RWPE1 (cell line): ENCODE results near the gene OR5H2.

Experiments
- CTCF ChIA-PET: fragments of 350-600 bp; sonication (Branson Sonifier 250); formaldehyde crosslinking; extraction: SDS; loops from one replicate; lab custom pipeline; 2021; lab: Yijun Ruan, JAX
- POLR2A ChIA-PET: fragments of 400-600 bp; formaldehyde crosslinking; extraction: SDS; loops from one replicate; lab custom pipeline; 2020; ENCODE audit warnings: antibody characterized with exemption; ENCODE audit not compliant: low non-redundant PET; lab: Yijun Ruan, JAX
- DNase-seq: peaks from one replicate; pipeline ENCODE4 v3.0.0; 2012; ENCODE audit warnings: low spot score
- H3K27ac ChIP-seq: fragments of 450-650 bp; 2 replicates; pipeline ENCODE4 v1.5.1; 2017
- TF ChIP-seq, protein P1 (sequence below): fragments of 450-650 bp; conservative IDR thresholded peaks from 2 replicates; pipeline ENCODE4 v1.5.1; 2017; ENCODE audit warnings: low read depth, mild to moderate bottlenecking

OR5H2 gene

DNA sequence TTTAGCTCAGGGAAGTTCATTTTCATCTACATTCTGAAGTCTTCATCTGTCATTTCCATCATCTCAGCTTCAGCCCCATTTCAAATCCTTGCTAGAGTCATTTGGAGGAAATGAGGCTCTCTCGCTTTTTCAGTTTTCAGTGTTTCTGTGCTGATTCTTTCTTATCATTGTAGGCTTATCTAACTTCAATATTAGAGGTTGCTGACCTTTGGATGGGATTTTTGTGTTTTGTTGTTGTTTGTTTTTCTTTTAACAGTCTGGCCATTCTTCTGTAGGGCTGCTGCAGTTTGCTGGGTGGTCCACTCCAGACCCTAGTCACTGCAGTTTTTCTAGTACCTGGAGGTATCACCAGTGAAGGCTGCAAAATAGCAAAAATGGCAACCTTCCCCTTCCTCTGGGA lies 8.6 kb downstream of the OR5H2 start:
- CTCF ChIA-PET, result no interaction called here
- POLR2A ChIA-PET, result no interaction called here

DNA sequence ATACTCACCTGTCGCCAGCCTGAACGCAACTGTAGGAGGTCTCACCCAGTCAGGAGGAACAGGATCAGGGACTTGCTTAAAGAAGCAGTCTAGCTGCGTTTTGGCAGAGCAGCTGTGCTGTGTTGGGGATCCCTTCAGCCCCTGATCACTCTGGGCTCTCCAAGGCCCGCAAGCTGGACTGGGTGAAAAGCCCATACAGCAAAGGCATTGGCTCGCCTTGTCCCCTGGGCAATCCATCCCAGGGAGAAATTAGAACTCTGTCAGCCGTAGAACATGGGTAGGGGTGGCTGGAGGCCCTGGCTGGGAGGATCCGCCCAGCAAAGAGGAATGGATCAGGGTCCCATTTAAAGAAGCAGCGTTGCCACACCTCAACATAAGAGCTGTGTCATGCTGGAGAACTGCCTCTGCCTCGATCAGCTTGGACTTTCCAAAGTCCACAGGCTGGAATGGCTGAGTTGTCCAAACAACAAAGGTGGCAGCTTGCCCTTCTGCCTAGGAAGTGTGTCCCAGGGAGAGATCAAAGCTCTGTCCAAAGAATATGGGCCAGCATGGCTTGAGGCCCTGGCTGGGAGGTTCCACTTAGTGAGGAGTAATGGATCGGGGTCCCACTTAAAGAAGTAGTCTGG lies 9.1 kb downstream of the OR5H2 start:
- ChIA-PET CTCF (no interaction called here), POLR2A (no interaction called here)
- no peak overlapping the region for H3K27ac ChIP-seq
- TF ChIP-seq, protein P1, sequence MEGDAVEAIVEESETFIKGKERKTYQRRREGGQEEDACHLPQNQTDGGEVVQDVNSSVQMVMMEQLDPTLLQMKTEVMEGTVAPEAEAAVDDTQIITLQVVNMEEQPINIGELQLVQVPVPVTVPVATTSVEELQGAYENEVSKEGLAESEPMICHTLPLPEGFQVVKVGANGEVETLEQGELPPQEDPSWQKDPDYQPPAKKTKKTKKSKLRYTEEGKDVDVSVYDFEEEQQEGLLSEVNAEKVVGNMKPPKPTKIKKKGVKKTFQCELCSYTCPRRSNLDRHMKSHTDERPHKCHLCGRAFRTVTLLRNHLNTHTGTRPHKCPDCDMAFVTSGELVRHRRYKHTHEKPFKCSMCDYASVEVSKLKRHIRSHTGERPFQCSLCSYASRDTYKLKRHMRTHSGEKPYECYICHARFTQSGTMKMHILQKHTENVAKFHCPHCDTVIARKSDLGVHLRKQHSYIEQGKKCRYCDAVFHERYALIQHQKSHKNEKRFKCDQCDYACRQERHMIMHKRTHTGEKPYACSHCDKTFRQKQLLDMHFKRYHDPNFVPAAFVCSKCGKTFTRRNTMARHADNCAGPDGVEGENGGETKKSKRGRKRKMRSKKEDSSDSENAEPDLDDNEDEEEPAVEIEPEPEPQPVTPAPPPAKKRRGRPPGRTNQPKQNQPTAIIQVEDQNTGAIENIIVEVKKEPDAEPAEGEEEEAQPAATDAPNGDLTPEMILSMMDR, result no peak
- no peak for DNase-seq

More for the DNA sequence above, 8.6 kb downstream of the OR5H2 start:
- TF ChIP-seq, protein P1, result no peak
- no peak overlapping the region for H3K27ac ChIP-seq
- no peak for DNase-seq

DNA sequence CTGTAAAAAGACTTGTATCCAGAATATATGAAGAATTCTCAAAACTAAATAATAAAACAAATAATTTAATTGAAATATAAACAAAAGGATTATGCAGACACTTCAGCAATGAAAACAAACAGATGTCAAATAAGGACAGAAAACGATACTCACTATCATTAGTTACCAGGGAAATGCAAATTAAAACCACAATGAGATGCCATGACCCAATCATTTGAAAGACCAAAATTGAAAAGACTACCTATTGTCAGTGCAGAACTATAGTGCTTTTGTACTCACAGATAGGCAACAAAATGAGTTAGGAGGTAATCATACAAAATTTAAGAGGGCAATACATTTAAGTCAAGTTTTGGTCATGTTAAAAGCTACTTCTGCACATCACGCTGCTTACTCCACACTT lies 39.8 kb downstream of the OR5H2 start:
- ChIA-PET CTCF (interaction anchor here (0.6 kb wide), 1 partner anchor 309 kb away, joined by 3 read pairs; no protein-coding TSS in a partner anchor), POLR2A (no interaction called here)
- TF ChIP-seq, protein P1, result no peak
- no peak for DNase-seq
- no peak overlapping the region for H3K27ac ChIP-seq

DNA sequence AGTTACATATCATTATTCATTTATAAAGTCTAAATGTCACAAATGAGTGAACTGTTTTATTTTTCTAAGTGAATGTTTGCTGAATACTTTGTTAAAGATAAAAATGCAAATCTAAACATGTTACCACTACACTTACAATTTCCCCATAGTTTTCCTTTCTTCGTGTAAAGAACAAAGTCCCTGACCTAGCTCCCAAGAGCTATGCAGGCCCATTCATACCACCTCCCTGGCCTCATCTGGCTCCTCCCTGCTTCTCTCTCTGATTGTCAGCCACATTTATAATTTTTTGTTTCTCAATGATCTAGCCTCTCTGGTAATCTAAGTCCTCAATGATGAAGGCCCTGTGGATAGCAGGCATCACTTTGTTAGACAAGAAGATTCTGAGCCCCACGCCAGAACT lies 40.4 kb downstream of the OR5H2 start:
- POLR2A ChIA-PET, result no interaction called here
- CTCF ChIA-PET, result no interaction called here
- no peak overlapping the region for H3K27ac ChIP-seq
- no peak for DNase-seq
- TF ChIP-seq, protein P1, result no peak

DNA sequence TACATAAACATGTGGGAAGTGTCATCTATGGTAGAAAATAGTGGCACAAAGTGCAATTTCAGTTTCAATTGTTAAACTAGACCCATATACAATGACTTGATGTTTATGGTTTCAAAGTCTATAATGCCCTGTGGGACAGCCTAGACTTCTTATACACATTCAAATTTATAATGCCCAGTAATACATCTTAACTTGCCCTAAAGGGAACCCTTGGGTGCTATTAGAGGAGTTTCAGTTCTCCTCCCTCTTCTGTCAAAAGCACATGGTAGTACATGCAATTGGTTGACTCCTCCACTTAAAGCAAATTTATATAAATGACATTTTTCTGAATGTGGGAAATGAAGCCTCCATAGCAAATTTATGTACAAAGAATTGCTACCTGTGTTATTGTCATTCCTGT lies 41.1 kb downstream of the OR5H2 start:
- TF ChIP-seq, protein P1, result no peak
- no peak overlapping the region for H3K27ac ChIP-seq
- POLR2A ChIA-PET, result no interaction called here
- DNase-seq, result no peak
- CTCF ChIA-PET, result no interaction called here

DNA sequence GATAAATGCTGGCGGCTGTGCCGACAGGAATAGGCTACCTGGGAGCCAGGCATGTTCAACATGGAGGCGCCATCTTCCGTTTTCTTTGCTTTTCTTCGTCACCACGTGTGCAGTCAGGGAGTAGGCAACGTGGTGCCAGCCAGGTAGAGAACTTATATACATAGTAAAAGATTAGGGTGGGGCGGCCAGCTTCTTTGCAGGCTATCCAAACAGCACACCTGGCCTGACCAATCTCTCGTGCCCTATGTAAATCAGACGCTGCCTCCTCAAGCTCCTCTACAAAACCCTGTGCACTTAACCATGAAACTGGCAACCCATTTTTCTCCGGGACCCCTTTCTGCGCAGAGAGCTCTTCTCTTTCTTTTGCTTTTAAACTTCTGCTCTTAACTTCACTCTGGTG lies 42.8 kb downstream of the OR5H2 start:
- DNase-seq, result no peak
- H3K27ac ChIP-seq, result no peak overlapping the region
- ChIA-PET CTCF (interaction anchor here (0.7 kb wide), 1 partner anchor 18 kb away, joined by 3 read pairs; no protein-coding TSS in a partner anchor), POLR2A (no interaction called here)
- TF ChIP-seq, protein P1, result no peak
